Measurements from ENCODE around the gene PPP3R1. TPM values are rescaled to one million over a fixed set of nuclear protein-coding genes. Genes with fewer than 3 reads are reported as not detected.

Gene PPP3R1
- total and polyA plus RNA-seq, 5 experiments from 2014 or later: 3.4 to 76.3 (median 4.3) TPM

DNA sequence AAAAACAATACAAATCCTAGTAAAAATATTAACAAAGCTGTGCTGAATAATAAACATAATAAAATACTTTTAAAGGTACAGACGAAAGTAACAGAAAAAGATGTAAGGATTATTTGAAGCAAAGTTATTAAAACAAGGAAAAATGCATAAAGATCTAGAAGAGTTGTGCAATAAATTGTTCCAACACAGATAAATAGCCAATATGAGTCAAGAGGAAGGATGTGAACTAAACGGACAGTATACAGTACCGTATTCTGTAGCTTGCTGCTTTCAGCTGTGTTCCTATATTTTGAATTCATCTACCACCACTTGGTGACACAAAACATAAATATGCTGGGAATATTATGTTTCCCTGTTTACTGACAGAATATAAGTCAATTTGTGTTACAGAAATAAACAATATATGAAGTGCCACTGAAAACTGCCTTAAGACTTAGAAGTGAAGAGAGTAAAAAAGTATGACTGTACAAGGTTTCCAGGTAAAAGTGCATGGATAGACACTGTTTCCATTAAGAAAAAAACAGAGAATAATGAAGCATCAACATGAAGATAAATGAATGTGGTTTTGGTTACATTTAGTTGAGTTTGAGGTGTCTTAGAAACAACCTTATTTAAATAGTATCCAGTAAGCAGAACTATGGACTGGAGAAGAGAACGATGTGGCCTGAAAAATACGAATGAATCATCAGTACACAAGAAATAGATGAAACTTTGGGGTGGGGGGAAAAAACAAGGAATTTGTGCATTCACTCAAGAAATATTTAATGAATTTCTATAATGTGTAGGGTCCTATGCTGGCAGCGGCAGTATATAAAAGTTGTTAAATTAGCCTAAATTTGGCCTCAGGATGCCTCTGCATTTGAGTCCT lies 13.1 kb downstream of the PPP3R1 start:
- POLR2A ChIA-PET: interaction anchor here (0.9 kb wide), 1 partner anchor 82 kb away, joined by 3 read pairs; a partner anchor contains a TSS
- peak overlapping the region; percentile 23 to 73 (median 52) for H3K4me3 Mint-ChIP-seq
- ATAC-seq: no peak

GRCh38 chr2:68237976-68238580 lies 14.3 kb downstream of the PPP3R1 start:
- Mint-ChIP-seq H3K9me3 (no peaks in the 10 kb centered on the region), H3K4me1 (peaks cover 27 to 99% (median 78%) of the 10 kb centered on the region in 4 donors), H3K36me3 (peaks cover 0 to 12% (median 9%) of the 10 kb centered on the region in 3 donors), H3K27me3 (no peaks in the 10 kb centered on the region), H3K4me3 (peak overlapping the region in 8 of 10 donors; percentile 9 to 71 (median 49)), H3K27ac (peak overlapping the region; percentile 5 to 84 (median 66))
- DNase-seq (no peak), ATAC-seq (no peak)
- POLR2A ChIA-PET: no interaction called here

More for the DNA sequence above, 13.1 kb downstream of the PPP3R1 start:
- Mint-ChIP-seq H3K27ac (peak overlapping the region; percentile 0 to 92 (median 58)), H3K4me1 (peaks cover 27 to 91% (median 73%) of the 10 kb centered on the region in 4 donors), H3K36me3 (peaks cover 0 to 12% (median 9%) of the 10 kb centered on the region in 3 donors), H3K27me3 (no peaks in the 10 kb centered on the region), H3K9me3 (no peaks in the 10 kb centered on the region)
- DNase-seq: no peak

DNA sequence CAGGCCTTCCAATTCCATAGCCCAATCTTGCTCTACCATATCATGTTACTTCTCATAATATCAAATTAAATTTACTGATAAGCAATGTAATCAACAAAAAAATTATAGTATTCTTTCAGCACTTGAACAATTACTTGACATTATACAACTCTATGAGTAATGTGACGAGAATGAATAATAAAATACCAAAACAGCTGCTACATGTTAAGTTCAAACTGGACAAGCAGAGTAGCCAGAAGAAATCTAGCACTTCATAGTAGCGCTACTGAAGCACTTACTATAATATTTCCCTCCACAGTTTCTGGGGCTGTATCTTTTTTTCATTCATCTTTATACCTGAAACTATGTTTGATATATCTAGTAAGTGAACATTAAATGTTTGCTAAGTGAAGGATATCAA lies 14.9 kb downstream of the PPP3R1 start:
- POLR2A ChIA-PET: interaction anchor here (1.6 kb wide), 1 partner anchor 14 kb away, joined by 5 read pairs; no protein-coding TSS in a partner anchor
- H3K4me1 Mint-ChIP-seq: peaks cover 29 to 98% (median 82%) of the 10 kb centered on the region in 4 donors
- no peaks in the 10 kb centered on the region for H3K27me3 Mint-ChIP-seq
- ATAC-seq (no peak), DNase-seq (no peak)
- peaks cover 0 to 12% (median 9%) of the 10 kb centered on the region in 3 donors for H3K36me3 Mint-ChIP-seq
- H3K4me3 Mint-ChIP-seq: peak overlapping the region in 3 of 10 donors; percentile 13 to 52 (median 17)
- peak overlapping the region in 7 of 10 donors; percentile 4 to 77 (median 12) for H3K27ac Mint-ChIP-seq
- no peaks in the 10 kb centered on the region for H3K9me3 Mint-ChIP-seq

GRCh38 chr2:68236876-68237275 lies 15.5 kb downstream of the PPP3R1 start:
- H3K27me3 Mint-ChIP-seq: no peaks in the 10 kb centered on the region
- POLR2A ChIA-PET: interaction anchor here (1.6 kb wide), 1 partner anchor 14 kb away, joined by 5 read pairs; no protein-coding TSS in a partner anchor
- ATAC-seq (peak in 1 of 2 donors; percentile 46), DNase-seq (no peak)
- H3K9me3 Mint-ChIP-seq: no peaks in the 10 kb centered on the region
- H3K27ac Mint-ChIP-seq: peak overlapping the region in 4 of 10 donors; percentile 36 to 80 (median 66)
- peaks cover 0 to 12% (median 9%) of the 10 kb centered on the region in 3 donors for H3K36me3 Mint-ChIP-seq
- peaks cover 29 to 96% (median 82%) of the 10 kb centered on the region in 4 donors for H3K4me1 Mint-ChIP-seq
- H3K4me3 Mint-ChIP-seq: peak overlapping the region in 3 of 10 donors; percentile 13 to 24 (median 17)

GRCh38 chr2:68236103-68236734 lies 16.1 kb downstream of the PPP3R1 start:
- peak overlapping the region in 6 of 10 donors; percentile 2 to 51 (median 34) for H3K27ac Mint-ChIP-seq
- POLR2A ChIA-PET: interaction anchor here (1.6 kb wide), 1 partner anchor 15 kb away, joined by 5 read pairs; no protein-coding TSS in a partner anchor
- DNase-seq: peak in 3 of 10 donors; percentile 19 to 21 (median 20)

DNA sequence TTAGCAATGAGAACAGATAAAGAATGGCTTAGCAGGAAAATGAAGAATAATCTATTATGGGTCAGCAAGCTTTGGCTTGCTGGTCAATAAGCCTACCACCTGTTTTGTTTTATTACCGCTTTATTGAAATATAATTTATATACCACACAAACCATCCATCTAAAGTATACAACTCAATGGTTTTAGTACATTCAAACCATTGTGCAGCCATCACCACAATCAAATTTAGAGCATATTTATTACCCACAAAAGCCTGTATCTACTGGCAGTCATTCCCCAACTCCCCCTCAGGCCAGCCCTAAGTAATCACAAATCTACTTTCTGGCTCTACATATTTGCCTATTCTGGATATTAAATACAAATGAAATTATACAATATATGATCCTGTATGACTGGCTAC lies 17.2 kb downstream of the PPP3R1 start:
- Mint-ChIP-seq H3K4me1 (peaks cover 32 to 96% (median 84%) of the 10 kb centered on the region in 4 donors), H3K4me3 (peak overlapping the region in 4 of 10 donors; percentile 9 to 48 (median 35)), H3K27me3 (no peaks in the 10 kb centered on the region), H3K9me3 (no peaks in the 10 kb centered on the region), H3K27ac (peak overlapping the region in 2 of 10 donors; percentile 4 to 49), H3K36me3 (peaks cover 0 to 16% (median 6%) of the 10 kb centered on the region in 3 donors)
- no peak for DNase-seq
- POLR2A ChIA-PET: no interaction called here
- no peak for ATAC-seq

More at GRCh38 chr2:68236103-68236734, 16.1 kb downstream of the PPP3R1 start:
- Mint-ChIP-seq H3K36me3 (peaks cover 0 to 11% (median 9%) of the 10 kb centered on the region in 3 donors), H3K27me3 (no peaks in the 10 kb centered on the region), H3K9me3 (no peaks in the 10 kb centered on the region), H3K4me1 (peaks cover 30 to 96% (median 84%) of the 10 kb centered on the region in 4 donors), H3K4me3 (peak overlapping the region in 9 of 10 donors; percentile 0 to 59 (median 26))
- ATAC-seq: peak; percentile 71 to 72

- Mint-ChIP-seq H3K36me3 (peaks cover 0 to 15% (median 4%) of the 10 kb centered on the region in 3 donors), H3K9me3 (no peaks in the 10 kb centered on the region), H3K4me1 (peaks cover 31 to 96% (median 85%) of the 10 kb centered on the region in 4 donors), H3K4me3 (peak overlapping the region in 3 of 10 donors; percentile 9 to 48 (median 35)), H3K27me3 (no peaks in the 10 kb centered on the region), H3K27ac (peak overlapping the region in 2 of 10 donors; percentile 4 to 16)
- DNase-seq (no peak), ATAC-seq (no peak)
- POLR2A ChIA-PET: no interaction called here
Measured at GRCh38 chr2:68234405-68234804, 17.9 kb downstream of the PPP3R1 start.

- ATAC-seq: no peak
- H3K9me3 Mint-ChIP-seq: no peaks in the 10 kb centered on the region
- H3K4me1 Mint-ChIP-seq: peaks cover 24 to 96% (median 84%) of the 10 kb centered on the region in 4 donors
- H3K4me3 Mint-ChIP-seq: peak overlapping the region in 8 of 10 donors; percentile 9 to 59 (median 34)
- peaks cover 0 to 7% (median 0%) of the 10 kb centered on the region in 3 donors for H3K36me3 Mint-ChIP-seq
- DNase-seq: no peak
- H3K27ac Mint-ChIP-seq: peak overlapping the region in 8 of 10 donors; percentile 1 to 86 (median 46)
- no peaks in the 10 kb centered on the region for H3K27me3 Mint-ChIP-seq
- POLR2A ChIA-PET: no interaction called here
Measured at GRCh38 chr2:68231061-68231372, 21.3 kb downstream of the PPP3R1 start.

DNA sequence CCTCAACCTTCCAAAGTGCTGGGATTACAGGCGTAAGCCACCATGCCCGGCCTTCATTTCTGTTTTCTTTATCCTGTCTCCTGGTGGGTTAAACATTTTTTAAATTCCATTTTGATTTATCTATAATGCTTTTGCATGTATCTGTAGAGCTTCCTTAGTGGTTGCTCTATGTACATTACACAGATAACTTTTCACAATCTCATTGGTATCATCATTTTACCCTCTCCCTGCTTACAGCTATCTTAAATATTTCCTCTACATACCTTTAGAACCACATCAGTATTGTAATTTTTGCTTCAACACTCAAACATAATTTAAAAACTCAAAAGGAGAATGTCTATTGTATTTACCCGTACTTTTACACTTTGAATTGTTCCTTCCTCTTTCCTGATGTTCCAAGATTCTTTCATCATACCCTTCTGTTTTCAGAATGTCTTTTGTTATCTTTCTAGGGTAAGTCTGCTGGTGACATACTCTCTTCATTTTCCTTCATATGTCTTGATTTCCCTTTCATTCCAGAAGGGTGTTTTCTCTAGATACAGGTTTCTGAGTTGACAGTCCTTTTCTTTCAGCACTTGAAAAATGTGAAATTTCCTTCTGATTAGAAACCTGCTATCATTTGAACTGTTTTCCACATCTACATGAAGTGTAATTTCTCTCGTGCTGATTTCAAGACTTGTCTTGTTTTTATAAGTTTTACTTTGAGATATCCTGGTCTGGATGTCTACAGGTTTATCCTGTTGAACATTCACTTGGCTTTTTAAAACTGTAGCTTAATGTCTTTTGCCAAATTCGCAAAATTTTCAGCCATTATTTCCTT lies 21.9 kb downstream of the PPP3R1 start:
- peak overlapping the region in 9 of 10 donors; percentile 1 to 86 (median 42) for H3K27ac Mint-ChIP-seq
- DNase-seq (no peak), ATAC-seq (no peak)
- no peaks in the 10 kb centered on the region for H3K9me3 Mint-ChIP-seq
- POLR2A ChIA-PET: no interaction called here
- no peaks in the 10 kb centered on the region for H3K27me3 Mint-ChIP-seq
- peaks cover 0 to 7% (median 0%) of the 10 kb centered on the region in 3 donors for H3K36me3 Mint-ChIP-seq
- peak overlapping the region in 7 of 10 donors; percentile 2 to 56 (median 11) for H3K4me3 Mint-ChIP-seq
- H3K4me1 Mint-ChIP-seq: peaks cover 29 to 96% (median 84%) of the 10 kb centered on the region in 4 donors

DNA sequence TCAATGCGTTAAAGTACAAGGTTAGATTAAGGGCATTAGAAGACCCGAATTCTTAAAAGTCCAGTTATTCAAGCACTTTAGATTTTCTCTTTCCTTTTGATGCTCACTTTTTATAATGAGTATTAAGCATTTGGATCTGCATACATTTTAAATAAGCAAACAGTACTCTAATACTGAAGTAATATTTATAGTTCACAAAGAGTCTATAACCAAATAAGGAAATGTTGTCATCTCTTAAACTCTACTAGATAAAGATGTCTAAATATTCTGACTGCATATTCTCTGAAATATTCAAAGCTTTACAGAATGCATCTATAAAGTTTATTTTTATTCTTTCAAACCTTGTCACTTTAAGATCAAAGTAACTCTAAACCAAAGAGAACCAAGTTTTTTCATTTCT lies 25.5 kb downstream of the PPP3R1 start:
- H3K4me3 Mint-ChIP-seq: no peak overlapping the region
- POLR2A ChIA-PET: interaction anchor here (0.6 kb wide), 1 partner anchor 17 kb away, joined by 8 read pairs; no protein-coding TSS in a partner anchor
- H3K9me3 Mint-ChIP-seq: no peaks in the 10 kb centered on the region

GRCh38 chr2:68225119-68225632 lies 27.2 kb downstream of the PPP3R1 start:
- Mint-ChIP-seq H3K27ac (peak overlapping the region in 9 of 10 donors; percentile 5 to 80 (median 50)), H3K9me3 (peaks cover 0 to 2% (median 0%) of the 10 kb centered on the region in 9 donors), H3K4me1 (peaks cover 32 to 98% (median 91%) of the 10 kb centered on the region in 4 donors), H3K27me3 (no peaks in the 10 kb centered on the region), H3K36me3 (peaks cover 0 to 12% (median 6%) of the 10 kb centered on the region in 3 donors), H3K4me3 (peak overlapping the region in 9 of 10 donors; percentile 15 to 65 (median 43))
- ATAC-seq (peak; percentile 70 to 82), DNase-seq (peak in 3 of 10 donors; percentile 16 to 21 (median 20))
- POLR2A ChIA-PET: interaction anchor here (1.0 to 1.2 kb wide), 2 partner anchors 26 to 27 kb away, joined by 4 to 6 read pairs; partner anchors contain the start of gene PPP3R1

More for the DNA sequence above, 25.5 kb downstream of the PPP3R1 start:
- ATAC-seq (no peak), DNase-seq (no peak)
- peak overlapping the region in 4 of 10 donors; percentile 11 to 68 (median 32) for H3K27ac Mint-ChIP-seq
- H3K36me3 Mint-ChIP-seq: peaks cover 0 to 11% (median 6%) of the 10 kb centered on the region in 3 donors
- H3K27me3 Mint-ChIP-seq: no peaks in the 10 kb centered on the region
- H3K4me1 Mint-ChIP-seq: peaks cover 38 to 99% (median 94%) of the 10 kb centered on the region in 4 donors

Data from naive thymus-derived CD8-positive, alpha-beta T cell (primary cell).